NT2/D1 (cell line): ENCODE data around the gene SLC39A2.

Experiments
- SUZ12 ChIP-seq: IDR thresholded peaks from 2 replicates; pipeline ENCODE4 v1.6.1; 2011; ENCODE audit not compliant: insufficient read length, insufficient read depth; ENCODE audit errors: extremely low read depth
- YY1 ChIP-seq: IDR thresholded peaks from 2 replicates; pipeline ENCODE4 v1.6.1; 2011; ENCODE audit not compliant: insufficient read length, insufficient read depth
- ZNF274 ChIP-seq: IDR thresholded peaks from 2 replicates; pipeline ENCODE4 v1.6.1; 2011; ENCODE audit warnings: mild to moderate bottlenecking, low read depth, low read length

- no peak for TF ChIP-seq ZNF274
- TF ChIP-seq SUZ12: no peak
- TF ChIP-seq YY1: no peak
Measured at GRCh38 chr14:21036751-21037150, 37.7 kb downstream of the SLC39A2 start.
